IMR-90 (cell line): ENCODE measurements around the gene CTDP1. TPM values are rescaled to one million over a fixed set of nuclear protein-coding genes. Genes with fewer than 3 reads are reported as not detected.

Source experiments
- ATAC-seq: fragments of 200-7000 bp; cut with Tn5 transposase; 2 replicates; pipeline ENCODE4 v1.9.1; 2020; ENCODE audit warnings: low read depth, mild to moderate bottlenecking, moderate library complexity
- BruUV-seq: library from RNA; stranded (reverse); fragments of 400-500 nt; replicated peaks from 2 replicates; lab custom pipeline; 2021; lab: Mats Ljungman, UMichigan
- CTCF ChIA-PET: fragments of 300-600 bp; formaldehyde crosslinking; extraction: SDS; loops from one replicate; lab custom pipeline; 2021; ENCODE audit warnings: antibody characterized with exemption; lab: Yijun Ruan, JAX
- POLR2A ChIA-PET: fragments of 300-600 bp; sonication (Branson Sonifier 250); formaldehyde crosslinking; loops from one replicate; lab custom pipeline; 2022; ENCODE audit warnings: antibody characterized with exemption; ENCODE audit not compliant: unreplicated experiment; lab: Charles Lee
- DNase-seq: peaks from one replicate; pipeline ENCODE4 v3.0.0; 2013
- H2AFZ ChIP-seq: replicated peaks from 2 replicates; pipeline ENCODE3; 2013; ENCODE audit warnings: low read length, mild to moderate bottlenecking; ENCODE audit not compliant: poor library complexity
- H2AK5ac ChIP-seq: 2 replicates; pipeline ENCODE4 v1.6.1; 2013; ENCODE audit warnings: low read depth, low read length, inconsistent platforms
- H2AK9ac ChIP-seq: replicated peaks from 2 replicates; pipeline ENCODE3; 2013; ENCODE audit warnings: mild to moderate bottlenecking, low read depth, low read length, moderate library complexity; ENCODE audit not compliant: poor library complexity
- H2BK120ac ChIP-seq: 2 replicates; pipeline ENCODE4 v1.6.1; 2013; ENCODE audit warnings: low read depth, low read length, inconsistent platforms
- H2BK15ac ChIP-seq: 3 replicates; pipeline ENCODE4 v1.6.1; 2013; ENCODE audit warnings: low read depth, low read length, inconsistent platforms
- H2BK20ac ChIP-seq: 2 replicates; pipeline ENCODE4 v1.6.1; 2013; ENCODE audit warnings: low read depth, mild to moderate bottlenecking, inconsistent platforms, low read length, moderate library complexity
- H2BK5ac ChIP-seq: 2 replicates; pipeline ENCODE4 v1.6.1; 2013; ENCODE audit warnings: mild to moderate bottlenecking, low read depth, low read length, inconsistent platforms; ENCODE audit not compliant: poor library complexity, severe bottlenecking
- H3K14ac ChIP-seq: replicated peaks from 2 replicates; pipeline ENCODE4 v1.6.1; 2013; ENCODE audit warnings: low read depth, low read length, inconsistent platforms
- H3K18ac ChIP-seq: 2 replicates; pipeline ENCODE4 v1.6.1; 2013; ENCODE audit warnings: low read depth, low read length, control low read depth
- H3K23ac ChIP-seq: 2 replicates; pipeline ENCODE4 v1.6.1; 2013; ENCODE audit warnings: low read depth, low read length, inconsistent platforms
- H3K27ac ChIP-seq: 2 replicates; pipeline ENCODE4 v1.5.1; 2013; ENCODE audit warnings: mild to moderate bottlenecking, control low read depth, low read length; ENCODE audit not compliant: insufficient read depth
- H3K27me3 ChIP-seq: 2 replicates; pipeline ENCODE4 v1.6.1; 2013; ENCODE audit warnings: low read length; ENCODE audit not compliant: control insufficient read depth, insufficient read depth
- H3K36me3 ChIP-seq: 2 replicates; pipeline ENCODE4 v1.6.1; 2013; ENCODE audit warnings: low read length, mixed read lengths; ENCODE audit not compliant: control insufficient read depth, insufficient read depth
- H3K4ac ChIP-seq: 2 replicates; pipeline ENCODE4 v1.6.1; 2013; ENCODE audit warnings: low read depth, low read length, inconsistent platforms
- H3K4me1 ChIP-seq: 2 replicates; pipeline ENCODE4 v1.6.1; 2013; ENCODE audit warnings: low read length, mixed read lengths; ENCODE audit not compliant: control insufficient read depth, insufficient read depth
- H3K4me2 ChIP-seq: 2 replicates; pipeline ENCODE4 v1.6.1; 2013; ENCODE audit warnings: low read depth, mild to moderate bottlenecking, control low read depth, low read length, moderate library complexity
- H3K4me3 ChIP-seq: 2 replicates; pipeline ENCODE4 v1.5.1; 2013; ENCODE audit warnings: low read depth, mild to moderate bottlenecking, control low read depth, low read length, moderate library complexity; ENCODE audit not compliant: insufficient read depth
- H3K56ac ChIP-seq: 2 replicates; pipeline ENCODE4 v1.6.1; 2013; ENCODE audit warnings: low read length, inconsistent platforms; ENCODE audit not compliant: insufficient read depth; ENCODE audit errors: extremely low read depth
- H3K79me1 ChIP-seq, 2 experiments: 2 replicates each; pipeline ENCODE4 v1.6.1; 2013; ENCODE audit warnings: low read length in 2 of 2, inconsistent platforms in 1 of 2, low read depth in 1 of 2
- H3K9ac ChIP-seq: 2 replicates; pipeline ENCODE4 v1.6.1; 2013; ENCODE audit warnings: low read depth, low read length, control low read depth
- H3K9me1 ChIP-seq: 2 replicates; pipeline ENCODE4 v1.6.1; 2013; ENCODE audit warnings: low read length, inconsistent platforms; ENCODE audit not compliant: insufficient read depth
- H3K9me3 ChIP-seq: 2 replicates; pipeline ENCODE4 v1.6.1; 2013; ENCODE audit warnings: low read length; ENCODE audit not compliant: control insufficient read depth, insufficient read depth
- H4K20me1 ChIP-seq: 2 replicates; pipeline ENCODE4 v1.6.1; 2013; ENCODE audit warnings: low read length, inconsistent platforms; ENCODE audit not compliant: insufficient read depth
- H4K5ac ChIP-seq: 2 replicates; pipeline ENCODE4 v1.6.1; 2013; ENCODE audit warnings: mild to moderate bottlenecking, low read depth, low read length, control low read depth
- H4K8ac ChIP-seq, 2 experiments: 2 replicates each; pipeline ENCODE4 v1.6.1; 2013; ENCODE audit warnings: low read depth in 2 of 2, low read length in 2 of 2, control low read depth in 1 of 2, inconsistent platforms in 1 of 2
- H4K91ac ChIP-seq: 2 replicates; pipeline ENCODE4 v1.6.1; 2013; ENCODE audit warnings: low read depth, low read length, inconsistent platforms; ENCODE audit not compliant: insufficient read depth
- BHLHE40 ChIP-seq: fragments of 150-350 bp; IDR thresholded peaks from 2 replicates; pipeline ENCODE4 v1.6.1; 2016; ENCODE audit warnings: mild to moderate bottlenecking, low read depth, low read length
- CHD1 ChIP-seq: IDR thresholded peaks from 2 replicates; pipeline ENCODE4 v1.6.1; 2012; ENCODE audit warnings: low read depth, low read length, improper control_type of control experiment
- CTCF ChIP-seq: conservative IDR thresholded peaks from 2 replicates; pipeline ENCODE4 v1.5.1; 2012; ENCODE audit warnings: mild to moderate bottlenecking, low read depth, low read length, improper control_type of control experiment
- FOS ChIP-seq: fragments of 150-350 bp; IDR thresholded peaks from 2 replicates; pipeline ENCODE4 v1.6.1; 2016; ENCODE audit warnings: low read depth, low read length
- MAZ ChIP-seq: IDR thresholded peaks from 2 replicates; pipeline ENCODE4 v1.6.1; 2012; ENCODE audit warnings: low read depth, mild to moderate bottlenecking, low read length, improper control_type of control experiment, moderate library complexity, borderline replicate concordance
- NFE2L2 ChIP-seq: fragments of 150-350 bp; IDR thresholded peaks from 2 replicates; pipeline ENCODE4 v1.6.1; 2016; ENCODE audit warnings: low read depth, mild to moderate bottlenecking, low read length
- POLR2A ChIP-seq: IDR thresholded peaks from 2 replicates; pipeline ENCODE4 v1.6.1; 2012; ENCODE audit warnings: mild to moderate bottlenecking, low read depth, low read length
- RCOR1 ChIP-seq: IDR thresholded peaks from 2 replicates; pipeline ENCODE4 v1.6.1; 2012; ENCODE audit warnings: mild to moderate bottlenecking, low read length, improper control_type of control experiment; ENCODE audit not compliant: insufficient replicate concordance
- SMC3 ChIP-seq: fragments of 150-350 bp; IDR thresholded peaks from 2 replicates; pipeline ENCODE4 v1.6.1; 2016; ENCODE audit warnings: low read depth, mild to moderate bottlenecking, antibody characterized with exemption, low read length, moderate library complexity
- USF2 ChIP-seq: fragments of 150-350 bp; IDR thresholded peaks from 2 replicates; pipeline ENCODE4 v1.6.1; 2017; ENCODE audit warnings: mild to moderate bottlenecking, antibody characterized with exemption, low read length, low read depth
- WGBS, 2 experiments: methylation state at CpG; one replicate each; pipeline versions ENCODE4 v1.1.5 to v1.1.7; 2013; ENCODE audit warnings: missing lambda C conversion rate in 2 of 2; ENCODE audit not compliant: insufficient read length in 1 of 2; ENCODE audit errors: extremely low coverage in 2 of 2; 5-methylcytosine and 5-hydroxymethylcytosine counted together
- dilution Hi-C: fragments of 300-500 bp; cut with HindIII; formaldehyde crosslinking; loops from one replicate; pipeline ENCODE4 v1.14.3; 2018; ENCODE audit warnings: low sequenced_read_pairs; ENCODE audit not compliant: unreplicated experiment
- in situ Hi-C: fragments of 300-500 bp; cut with MboI; formaldehyde crosslinking; loops from 3 replicates; pipeline ENCODE4 v1.14.3; 2019; ENCODE audit warnings: low sequenced_read_pairs, inconsistent platforms, mixed read lengths
- intact Hi-C: fragments of 100-400 bp; cut with micrococcal nuclease; formaldehyde crosslinking; loops from 2 replicates; pipeline ENCODE4 v1.10.0; 2022
- polyA plus RNA-seq, 3 experiments: library from polyadenylated mRNA; depleted of rRNA; stranded (reverse); fragments of >200 nt; gene quantifications; 2 replicates each; pipeline ENCODE4 v1.2.3, GENCODE V29; 2012; ENCODE audit warnings: low replicate concordance in 1 of 3
- total RNA-seq: library from RNA; depleted of rRNA; stranded (reverse); fragments of >200 nt; gene quantifications from 2 replicates; pipeline ENCODE4 v1.2.3, GENCODE V29; 2012
- TF ChIP-seq, protein P1 (sequence below): fragments of 150-350 bp; IDR thresholded peaks from 2 replicates; pipeline ENCODE4 v1.6.1; 2016; ENCODE audit warnings: low read depth, mild to moderate bottlenecking, low read length, moderate library complexity, borderline replicate concordance

Gene CTDP1
- total and polyA plus RNA-seq, 2 of the 4 experiments (the other 2 are of a cell fraction) = 13.4 to 17.6 TPM

GRCh38 chr18:79698668-79699335 is 19.2 kb downstream of the CTDP1 start:
- CTCF ChIA-PET = no interaction called here

More at GRCh38 chr18:79698668-79699335, 19.2 kb downstream of the CTDP1 start:
- Histone ChIP-seq H2AK5ac (peak overlapping the region; percentile 66; the same call in 1 of the 2 replicates), H2AK9ac (no peak overlapping the region), H2BK5ac (no peak overlapping the region), H3K9ac (no peak overlapping the region), H2BK120ac (no peak overlapping the region), H2AFZ (no peak overlapping the region), H3K4me3 (no peak overlapping the region), H3K14ac (no peak overlapping the region), H3K27ac (no peak overlapping the region), H3K27me3 (no peaks in the 10 kb centered on the region), H3K18ac (no peak overlapping the region), H3K56ac (no peak overlapping the region), H3K4me1 (peaks cover 14% of the 10 kb centered on the region), H3K4me2 (peak overlapping the region; percentile 48; the same call in 1 of the 2 replicates), H4K20me1 (peaks cover 34% of the 10 kb centered on the region), H3K36me3 (peaks cover 46% of the 10 kb centered on the region), H4K5ac (no peak overlapping the region), H3K23ac (no peak overlapping the region), H4K91ac (no peak overlapping the region), H3K4ac (peak overlapping the region; percentile 58), H3K9me3 (no peaks in the 10 kb centered on the region), H4K8ac (no peak overlapping the region), H3K79me1 (peaks cover 29 to 68% of the 10 kb centered on the region in 2 experiments), H3K9me1 (peaks cover 23% of the 10 kb centered on the region), H2BK20ac (0 out of 2 replicates have a peak overlapping the region, but pooled peaks have one; percentile 33), H2BK15ac (no peak overlapping the region; the same call in 2 of the 3 replicates)
- in situ Hi-C loops = no loop called here
- dilution Hi-C loops = no loop called here
- POLR2A ChIA-PET = no interaction called here
- intact Hi-C loops = loop anchor here (10.0 kb wide), 1 partner anchor 336 kb away; the partner anchor contains the start of gene RBFA
- ATAC-seq = peak; percentile 71
- DNase-seq = peak; percentile 84
- BruUV-seq = no TSS peak
- TF ChIP-seq RCOR1 = no peak
- no peak for TF ChIP-seq USF2
- no peak for TF ChIP-seq MAZ
- no peak for TF ChIP-seq CTCF
- 0 out of 2 replicates have a peak, but pooled peaks have one; percentile 4 for TF ChIP-seq FOS
- TF ChIP-seq BHLHE40 = peak; percentile 78
- TF ChIP-seq SMC3 = no peak
- no peak for TF ChIP-seq CHD1
- TF ChIP-seq, protein P1, sequence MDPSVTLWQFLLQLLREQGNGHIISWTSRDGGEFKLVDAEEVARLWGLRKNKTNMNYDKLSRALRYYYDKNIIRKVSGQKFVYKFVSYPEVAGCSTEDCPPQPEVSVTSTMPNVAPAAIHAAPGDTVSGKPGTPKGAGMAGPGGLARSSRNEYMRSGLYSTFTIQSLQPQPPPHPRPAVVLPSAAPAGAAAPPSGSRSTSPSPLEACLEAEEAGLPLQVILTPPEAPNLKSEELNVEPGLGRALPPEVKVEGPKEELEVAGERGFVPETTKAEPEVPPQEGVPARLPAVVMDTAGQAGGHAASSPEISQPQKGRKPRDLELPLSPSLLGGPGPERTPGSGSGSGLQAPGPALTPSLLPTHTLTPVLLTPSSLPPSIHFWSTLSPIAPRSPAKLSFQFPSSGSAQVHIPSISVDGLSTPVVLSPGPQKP = no peak
- no peak for TF ChIP-seq POLR2A
- TF ChIP-seq NFE2L2 = no peak
- WGBS, 2 experiments = 85% methylated on average over 4 of the region's 14 CpGs; no CpG with 5 or more reads in 1 of the 2 experiments
